Mucosa of descending colon (tissue), 3 donors: ENCODE data around the gene TEAD1. TPM values are rescaled to one million over a fixed set of nuclear protein-coding genes. Genes with fewer than 3 reads are reported as not detected.

Experiments
- ATAC-seq: fragments of 200-7000 bp; cut with Tn5 transposase; one replicate; pipeline ENCODE4 v1.9.1; 2020; ENCODE audit warnings: mild to moderate bottlenecking, moderate library complexity
- DNase-seq, 3 donors: peaks; one replicate each; pipeline ENCODE4 v3.0.0-alpha.2; 2020
- H3K36me3 ChIP-seq: fragments of 200-600 bp; one replicate; pipeline ENCODE4 v1.8.0; 2021; ENCODE audit warnings: low read depth, mild to moderate bottlenecking
- H3K4me1 ChIP-seq: fragments of 200-600 bp; one replicate; pipeline ENCODE4 v1.8.0; 2021; ENCODE audit warnings: low read depth, mild to moderate bottlenecking
- H3K4me3 ChIP-seq: fragments of 200-600 bp; one replicate; pipeline ENCODE4 v1.8.0; 2021; ENCODE audit warnings: mild to moderate bottlenecking
- H3K9me3 ChIP-seq: fragments of 200-600 bp; one replicate; pipeline ENCODE4 v1.8.0; 2021; ENCODE audit warnings: mild to moderate bottlenecking
- intact Hi-C, 2 donors: fragments of 100-400 bp; cut with DNase I in 1 of 2; cut with micrococcal nuclease in 1 of 2; formaldehyde crosslinking; loops; one replicate each; pipeline versions ENCODE4 v1.11.0 to v1.11.1; 2022; cut with DNase I, micrococcal nuclease
- total RNA-seq, 3 donors: library from RNA; stranded (reverse); fragmentation: NEBNext Ultra II Directional in 2 of 3; extraction: Animal tissue kit (Norgen Biotek cat#: 25700) in 2 of 3; gene quantifications; one replicate each; pipeline versions ENCODE4 v1.2.1 to v1.2.4, GENCODE V29; 2021 to 2023
- TF ChIP-seq, protein P1 (sequence below): fragments of 200-600 bp; IDR thresholded peaks from one replicate; pipeline ENCODE4 v1.8.0; 2022; ENCODE audit warnings: antibody characterized with exemption, mild to moderate bottlenecking
- donor health status: DM: no; HTN: no; CAD: no; lungs with moderate emphysema.
- donor health status: DM: no; HTN: no; CAD: no.
- donor health status: DM: no; HTN: yes; CAD: no.

The TEAD1 gene
- total RNA-seq, 3 donors from 2014 or later: 33.2 to 196 (median 41.1) TPM

DNA sequence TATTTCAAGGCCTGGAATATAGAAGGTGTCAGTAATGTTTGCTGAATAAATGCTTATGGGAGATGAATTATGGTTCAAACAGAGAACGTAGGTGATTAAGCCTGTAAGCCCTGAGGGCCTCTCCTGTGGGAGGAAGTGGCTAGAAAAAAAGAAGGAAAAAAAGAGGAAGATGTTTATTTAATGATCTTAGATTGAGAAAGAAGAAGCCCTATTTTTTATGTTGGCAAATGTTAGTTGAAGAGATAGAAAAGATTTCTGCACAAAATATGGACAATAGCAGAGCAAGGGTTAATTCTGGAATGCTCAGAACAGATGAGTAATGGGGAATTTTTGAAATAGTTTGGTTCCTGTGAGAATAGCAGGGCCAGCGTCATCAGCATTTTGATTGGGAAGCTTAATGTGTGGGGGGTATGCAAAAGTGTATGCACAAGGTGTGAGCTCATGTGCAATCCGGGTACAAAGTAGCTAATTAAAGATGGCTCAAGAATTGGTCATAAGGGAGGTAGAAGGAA lies 95.7 kb downstream of the TEAD1 start:
- intact Hi-C loops: no loop called here
- H3K4me3 ChIP-seq: no peak overlapping the region
- ATAC-seq (no peak), DNase-seq (no peak)
- no peaks in the 10 kb centered on the region for H3K9me3 ChIP-seq
- TF ChIP-seq, protein P1, sequence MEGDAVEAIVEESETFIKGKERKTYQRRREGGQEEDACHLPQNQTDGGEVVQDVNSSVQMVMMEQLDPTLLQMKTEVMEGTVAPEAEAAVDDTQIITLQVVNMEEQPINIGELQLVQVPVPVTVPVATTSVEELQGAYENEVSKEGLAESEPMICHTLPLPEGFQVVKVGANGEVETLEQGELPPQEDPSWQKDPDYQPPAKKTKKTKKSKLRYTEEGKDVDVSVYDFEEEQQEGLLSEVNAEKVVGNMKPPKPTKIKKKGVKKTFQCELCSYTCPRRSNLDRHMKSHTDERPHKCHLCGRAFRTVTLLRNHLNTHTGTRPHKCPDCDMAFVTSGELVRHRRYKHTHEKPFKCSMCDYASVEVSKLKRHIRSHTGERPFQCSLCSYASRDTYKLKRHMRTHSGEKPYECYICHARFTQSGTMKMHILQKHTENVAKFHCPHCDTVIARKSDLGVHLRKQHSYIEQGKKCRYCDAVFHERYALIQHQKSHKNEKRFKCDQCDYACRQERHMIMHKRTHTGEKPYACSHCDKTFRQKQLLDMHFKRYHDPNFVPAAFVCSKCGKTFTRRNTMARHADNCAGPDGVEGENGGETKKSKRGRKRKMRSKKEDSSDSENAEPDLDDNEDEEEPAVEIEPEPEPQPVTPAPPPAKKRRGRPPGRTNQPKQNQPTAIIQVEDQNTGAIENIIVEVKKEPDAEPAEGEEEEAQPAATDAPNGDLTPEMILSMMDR: no peak
- no peaks in the 10 kb centered on the region for H3K36me3 ChIP-seq
- H3K4me1 ChIP-seq: no peaks in the 10 kb centered on the region

DNA sequence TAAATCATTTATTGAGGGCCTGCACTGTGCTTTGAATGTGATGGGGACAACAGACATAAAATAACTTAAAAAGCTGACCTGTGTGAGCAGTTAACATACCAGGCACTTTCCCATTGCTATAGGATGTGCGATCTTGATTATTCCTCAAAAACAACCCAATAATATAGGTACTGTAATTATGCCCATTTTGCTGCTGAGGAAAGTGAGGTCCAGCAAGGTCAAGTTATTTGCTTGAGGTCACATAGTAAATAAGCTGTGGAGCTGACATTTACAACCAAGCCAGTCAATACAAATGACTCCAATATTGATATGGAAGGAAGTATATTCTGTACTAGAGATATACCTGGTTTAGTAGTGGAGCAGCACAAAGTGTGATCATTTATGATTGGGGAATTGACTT lies 96.2 kb downstream of the TEAD1 start:
- TF ChIP-seq, protein P1: no peak
- DNase-seq: no peak
- Histone ChIP-seq H3K9me3 (no peaks in the 10 kb centered on the region), H3K4me1 (no peaks in the 10 kb centered on the region), H3K36me3 (no peaks in the 10 kb centered on the region), H3K4me3 (no peak overlapping the region)
- intact Hi-C loops: no loop called here
- no peak for ATAC-seq

DNA sequence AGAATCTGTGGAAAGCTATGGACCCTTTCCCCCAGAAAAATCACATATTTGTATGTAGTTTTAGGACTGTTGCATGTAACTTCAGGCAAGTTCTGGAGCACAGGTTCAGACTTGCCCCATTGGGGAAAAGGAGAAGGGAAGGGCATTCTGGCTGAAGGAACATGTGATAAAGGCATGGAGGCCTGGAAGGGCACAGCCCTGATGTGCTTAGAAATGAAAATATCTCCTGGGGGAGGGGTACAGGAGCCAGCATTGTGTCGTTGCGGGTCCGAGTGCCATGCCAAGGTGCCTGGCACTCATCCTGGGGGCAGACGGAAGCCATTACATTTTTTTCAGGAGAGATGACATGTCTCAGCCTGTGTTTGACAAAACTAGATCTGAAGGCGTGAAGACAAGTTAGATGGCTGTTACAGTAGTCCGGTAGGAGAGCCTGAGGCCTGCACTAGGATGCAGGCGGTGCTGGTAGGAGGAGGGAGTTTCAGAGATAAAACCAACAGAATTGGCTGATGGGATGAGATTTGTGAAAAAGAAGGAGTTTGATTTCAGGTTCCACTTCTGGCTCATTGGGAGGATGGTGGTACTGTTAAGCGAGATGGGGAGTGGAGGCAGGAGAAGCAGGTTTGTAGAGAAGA lies 96.9 kb downstream of the TEAD1 start:
- intact Hi-C loops: no loop called here
- TF ChIP-seq, protein P1: no peak
- Histone ChIP-seq H3K4me1 (no peaks in the 10 kb centered on the region), H3K9me3 (no peaks in the 10 kb centered on the region), H3K36me3 (no peaks in the 10 kb centered on the region), H3K4me3 (no peak overlapping the region)
- DNase-seq (no peak), ATAC-seq (no peak)

DNA sequence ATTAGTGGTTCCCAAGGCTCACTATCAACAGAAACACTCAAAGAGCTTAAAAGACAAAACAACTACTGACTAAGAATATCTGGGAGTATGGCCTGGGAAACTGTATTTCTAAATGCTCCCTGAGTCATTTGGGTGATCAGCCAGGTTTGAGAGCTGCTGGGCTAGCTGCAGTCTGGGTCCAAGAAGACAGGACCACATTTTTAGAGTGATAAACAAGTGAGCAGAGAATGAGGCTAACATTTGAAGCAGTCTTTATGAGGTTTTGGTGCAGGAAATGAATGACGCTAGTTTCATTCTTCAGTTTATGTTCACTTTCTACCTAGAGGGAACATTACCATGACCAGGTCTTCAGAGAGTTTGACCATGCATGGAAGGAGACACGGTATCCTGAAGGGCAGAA lies 97.7 kb downstream of the TEAD1 start:
- Histone ChIP-seq H3K9me3 (no peaks in the 10 kb centered on the region), H3K4me1 (no peaks in the 10 kb centered on the region), H3K4me3 (no peak overlapping the region), H3K36me3 (no peaks in the 10 kb centered on the region)
- no peak for ATAC-seq
- DNase-seq: no peak
- intact Hi-C loops: no loop called here
- TF ChIP-seq, protein P1: no peak

DNA sequence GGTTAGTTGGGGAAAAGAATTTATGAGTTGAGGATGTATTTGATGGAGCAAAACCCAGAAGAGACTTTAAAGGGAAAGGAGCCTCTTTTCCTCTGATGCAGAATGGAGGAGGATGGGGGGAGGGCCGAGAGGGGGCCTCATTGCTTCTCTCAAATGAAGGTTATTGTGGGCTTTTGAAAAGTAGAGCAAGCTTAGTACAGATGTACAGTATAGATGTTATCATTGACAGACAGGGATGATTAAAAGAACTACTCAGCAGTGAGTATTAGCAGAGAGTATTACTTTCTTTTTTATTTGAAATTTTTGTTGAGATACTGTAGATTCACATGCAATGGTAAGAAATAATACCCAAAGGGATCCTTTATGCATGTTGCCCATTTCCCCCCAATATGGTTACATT lies 98.1 kb downstream of the TEAD1 start:
- Histone ChIP-seq H3K4me3 (no peak overlapping the region), H3K4me1 (no peaks in the 10 kb centered on the region), H3K36me3 (no peaks in the 10 kb centered on the region), H3K9me3 (no peaks in the 10 kb centered on the region)
- TF ChIP-seq, protein P1: no peak
- DNase-seq: no peak
- ATAC-seq: no peak
- intact Hi-C loops: no loop called here
